Coronary artery (tissue), 2 donors: Measurements from ENCODE around the gene CCDC201.

Experiments used
- DNase-seq: peaks from one replicate; pipeline ENCODE4 v3.0.0-alpha.2; 2017; ENCODE audit warnings: low spot score
- H3K27ac ChIP-seq, 2 donors: fragments of 200-600 bp; sonication (generic); one replicate each; pipeline ENCODE4 v1.5.1; 2016 to 2019
- H3K4me3 ChIP-seq: fragments of 200-600 bp; sonication (generic); 2 replicates; pipeline ENCODE4 v1.5.1; 2016; ENCODE audit warnings: mild to moderate bottlenecking, moderate library complexity
- TF ChIP-seq, protein P1 (sequence below): fragments of 200-600 bp; sonication (generic); IDR thresholded peaks from one replicate; pipeline ENCODE4 v1.5.1; 2019; ENCODE audit warnings: antibody characterized with exemption

Gene CCDC201

GRCh38 chr7:45918556-45918955 is 45.7 kb upstream of the CCDC201 start:
- DNase-seq: no peak
- H3K27ac ChIP-seq: no peak overlapping the region
- TF ChIP-seq, protein P1, sequence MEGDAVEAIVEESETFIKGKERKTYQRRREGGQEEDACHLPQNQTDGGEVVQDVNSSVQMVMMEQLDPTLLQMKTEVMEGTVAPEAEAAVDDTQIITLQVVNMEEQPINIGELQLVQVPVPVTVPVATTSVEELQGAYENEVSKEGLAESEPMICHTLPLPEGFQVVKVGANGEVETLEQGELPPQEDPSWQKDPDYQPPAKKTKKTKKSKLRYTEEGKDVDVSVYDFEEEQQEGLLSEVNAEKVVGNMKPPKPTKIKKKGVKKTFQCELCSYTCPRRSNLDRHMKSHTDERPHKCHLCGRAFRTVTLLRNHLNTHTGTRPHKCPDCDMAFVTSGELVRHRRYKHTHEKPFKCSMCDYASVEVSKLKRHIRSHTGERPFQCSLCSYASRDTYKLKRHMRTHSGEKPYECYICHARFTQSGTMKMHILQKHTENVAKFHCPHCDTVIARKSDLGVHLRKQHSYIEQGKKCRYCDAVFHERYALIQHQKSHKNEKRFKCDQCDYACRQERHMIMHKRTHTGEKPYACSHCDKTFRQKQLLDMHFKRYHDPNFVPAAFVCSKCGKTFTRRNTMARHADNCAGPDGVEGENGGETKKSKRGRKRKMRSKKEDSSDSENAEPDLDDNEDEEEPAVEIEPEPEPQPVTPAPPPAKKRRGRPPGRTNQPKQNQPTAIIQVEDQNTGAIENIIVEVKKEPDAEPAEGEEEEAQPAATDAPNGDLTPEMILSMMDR: no peak
- H3K4me3 ChIP-seq: no peak overlapping the region

GRCh38 chr7:45917658-45918057 is 44.8 kb upstream of the CCDC201 start:
- no peak for DNase-seq

DNA sequence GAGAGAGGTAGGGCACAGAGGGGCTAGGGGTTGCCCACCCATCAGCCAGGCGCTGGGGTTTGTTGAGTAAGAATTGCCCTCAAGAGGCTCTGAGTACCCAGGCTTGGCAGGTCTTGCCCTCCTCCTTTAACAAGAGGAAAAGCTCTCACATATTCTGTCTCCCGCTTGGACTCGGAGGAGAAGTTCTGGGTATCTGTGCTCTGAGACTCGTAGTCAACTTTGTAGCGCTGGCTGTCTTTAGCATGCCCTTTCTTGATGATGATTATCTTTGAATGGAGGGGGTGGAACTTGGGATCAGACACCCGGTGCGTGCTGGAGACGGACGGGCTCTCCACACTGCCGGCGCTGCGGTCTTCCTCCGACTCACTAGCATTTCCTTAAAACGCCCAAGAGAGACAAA is 44.2 kb upstream of the CCDC201 start:
- no peak overlapping the region for H3K27ac ChIP-seq
- TF ChIP-seq, protein P1: no peak
- no peak overlapping the region for H3K4me3 ChIP-seq
- no peak for DNase-seq

More at GRCh38 chr7:45917658-45918057, 44.8 kb upstream of the CCDC201 start:
- TF ChIP-seq, protein P1: peak; percentile 85
- no peak overlapping the region for H3K27ac ChIP-seq
- H3K4me3 ChIP-seq: peak overlapping the region; percentile 43

DNA sequence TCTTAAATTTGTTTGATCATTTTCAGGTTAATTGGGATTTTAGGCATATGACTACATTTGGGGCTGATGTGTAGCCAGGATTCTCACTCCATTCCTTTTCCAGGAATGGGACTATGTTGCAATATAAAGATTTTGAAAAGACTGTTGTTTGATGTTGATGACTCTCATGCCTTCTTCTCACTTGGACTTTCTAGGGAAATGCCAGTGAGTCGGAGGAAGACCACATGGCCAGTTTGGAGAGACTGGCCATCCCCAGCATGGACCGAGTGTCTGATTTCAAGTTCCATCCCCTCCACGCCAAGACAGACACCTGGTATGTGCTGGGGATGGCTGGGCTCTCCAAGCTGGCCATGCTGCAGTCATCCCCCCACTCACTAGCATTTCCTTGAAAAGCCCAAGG is 42.7 kb upstream of the CCDC201 start:
- DNase-seq: no peak
- Histone ChIP-seq H3K27ac (no peak overlapping the region), H3K4me3 (no peak overlapping the region)
- TF ChIP-seq, protein P1: no peak

DNA sequence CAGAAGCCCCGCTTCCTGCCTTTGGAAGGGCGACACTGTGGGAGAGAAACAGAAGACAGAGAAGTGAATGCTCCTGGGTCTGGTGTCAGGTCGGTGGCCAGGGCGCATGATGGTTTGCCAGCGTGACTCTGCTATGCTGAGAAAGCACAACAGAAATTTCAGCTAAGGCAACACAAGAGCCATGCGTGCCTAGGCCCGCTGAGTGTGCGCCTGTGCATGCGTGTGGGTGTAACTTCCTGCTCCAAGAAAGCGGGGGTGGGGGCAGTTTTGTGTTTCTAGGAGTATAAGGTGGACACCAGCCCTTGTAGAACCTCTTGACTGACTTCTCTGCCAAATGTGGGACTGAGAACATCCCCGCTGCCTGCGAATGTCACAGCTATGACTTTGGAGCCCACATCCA is 42.0 kb upstream of the CCDC201 start:
- no peak overlapping the region for H3K27ac ChIP-seq
- TF ChIP-seq, protein P1: no peak
- no peak overlapping the region for H3K4me3 ChIP-seq
- DNase-seq: no peak

GRCh38 chr7:45912972-45913371 is 40.1 kb upstream of the CCDC201 start:
- Histone ChIP-seq H3K27ac (no peak overlapping the region), H3K4me3 (no peak overlapping the region)
- TF ChIP-seq, protein P1: no peak
- DNase-seq: no peak

DNA sequence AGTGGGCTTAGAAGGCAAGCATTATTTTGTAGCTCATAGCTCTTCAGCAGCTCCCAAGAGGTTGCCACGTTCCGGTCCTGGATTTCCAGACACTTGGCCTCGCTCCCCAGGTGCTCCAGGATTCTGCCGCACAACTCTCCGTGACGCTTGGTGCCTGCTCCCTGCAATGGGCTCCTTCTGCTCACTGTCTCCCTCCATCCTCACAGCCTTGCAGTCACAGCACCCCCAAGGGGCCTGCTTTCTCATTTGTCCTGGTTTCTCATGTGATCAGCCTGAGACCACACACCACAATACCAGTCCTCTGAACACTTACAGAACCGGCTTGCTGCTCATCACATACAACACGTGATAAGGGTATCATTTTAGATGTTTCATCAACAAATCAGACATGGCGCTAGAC is 38.4 kb upstream of the CCDC201 start:
- TF ChIP-seq, protein P1: no peak
- DNase-seq: no peak
- H3K27ac ChIP-seq: no peak overlapping the region
- H3K4me3 ChIP-seq: no peak overlapping the region
